ENCODE measurements around the gene UBE4A. TPM values are rescaled to one million over a fixed set of nuclear protein-coding genes. Genes with fewer than 3 reads are reported as not detected.

Gene UBE4A
- total RNA-seq, 1 donor from 2014 or later = 44.0 TPM

- TF ChIP-seq CTCF (IDR thresholded peaks at IDR 0.05; ENCODE audit: partially characterized antibody, unreplicated experiment) = no peak
- no peaks in the 10 kb centered on the region for H3K9me3 Mint-ChIP-seq (ENCODE audit: unreplicated experiment)
- H3K27me3 Mint-ChIP-seq (ENCODE audit: unreplicated experiment) = no peaks in the 10 kb centered on the region
- H3K36me3 Mint-ChIP-seq (ENCODE audit: unreplicated experiment) = no peaks in the 10 kb centered on the region
- no peak overlapping the region for H3K4me3 Mint-ChIP-seq (ENCODE audit: unreplicated experiment)
- DNase-seq = no peak
- no peak overlapping the region for H3K27ac Mint-ChIP-seq (ENCODE audit: unreplicated experiment)
- H3K4me1 Mint-ChIP-seq (ENCODE audit: low read depth, unreplicated experiment) = no peaks in the 10 kb centered on the region
Observed at GRCh38 chr11:118370774-118371173, 11.4 kb downstream of the UBE4A start.

GRCh38 chr11:118373263-118373662 lies 13.9 kb downstream of the UBE4A start:
- no peak for DNase-seq
- no peak for TF ChIP-seq CTCF (IDR thresholded peaks at IDR 0.05; ENCODE audit: partially characterized antibody, unreplicated experiment)
- no peaks in the 10 kb centered on the region for H3K36me3 Mint-ChIP-seq (ENCODE audit: unreplicated experiment)
- H3K27ac Mint-ChIP-seq (ENCODE audit: unreplicated experiment) = no peak overlapping the region
- no peaks in the 10 kb centered on the region for H3K27me3 Mint-ChIP-seq (ENCODE audit: unreplicated experiment)
- no peaks in the 10 kb centered on the region for H3K4me1 Mint-ChIP-seq (ENCODE audit: low read depth, unreplicated experiment)
- no peak overlapping the region for H3K4me3 Mint-ChIP-seq (ENCODE audit: unreplicated experiment)
- H3K9me3 Mint-ChIP-seq (ENCODE audit: unreplicated experiment) = no peaks in the 10 kb centered on the region

- no peaks in the 10 kb centered on the region for H3K27me3 Mint-ChIP-seq (ENCODE audit: unreplicated experiment)
- no peak for DNase-seq
- H3K4me1 Mint-ChIP-seq (ENCODE audit: low read depth, unreplicated experiment) = no peaks in the 10 kb centered on the region
- no peak overlapping the region for H3K27ac Mint-ChIP-seq (ENCODE audit: unreplicated experiment)
- no peaks in the 10 kb centered on the region for H3K9me3 Mint-ChIP-seq (ENCODE audit: unreplicated experiment)
- H3K36me3 Mint-ChIP-seq (ENCODE audit: unreplicated experiment) = no peaks in the 10 kb centered on the region
- H3K4me3 Mint-ChIP-seq (ENCODE audit: unreplicated experiment) = no peak overlapping the region
- no peak for TF ChIP-seq CTCF (IDR thresholded peaks at IDR 0.05; ENCODE audit: partially characterized antibody, unreplicated experiment)
Observed at GRCh38 chr11:118373871-118374270, 14.5 kb downstream of the UBE4A start.

GRCh38 chr11:118374729-118375128 lies 15.3 kb downstream of the UBE4A start:
- no peak overlapping the region for H3K27ac Mint-ChIP-seq (ENCODE audit: unreplicated experiment)
- no peak overlapping the region for H3K4me3 Mint-ChIP-seq (ENCODE audit: unreplicated experiment)
- H3K4me1 Mint-ChIP-seq (ENCODE audit: low read depth, unreplicated experiment) = no peaks in the 10 kb centered on the region
- no peaks in the 10 kb centered on the region for H3K9me3 Mint-ChIP-seq (ENCODE audit: unreplicated experiment)
- DNase-seq = no peak
- no peaks in the 10 kb centered on the region for H3K27me3 Mint-ChIP-seq (ENCODE audit: unreplicated experiment)
- no peak for TF ChIP-seq CTCF (IDR thresholded peaks at IDR 0.05; ENCODE audit: partially characterized antibody, unreplicated experiment)
- no peaks in the 10 kb centered on the region for H3K36me3 Mint-ChIP-seq (ENCODE audit: unreplicated experiment)

GRCh38 chr11:118375978-118376377 lies 16.6 kb downstream of the UBE4A start:
- H3K27me3 Mint-ChIP-seq (ENCODE audit: unreplicated experiment) = no peaks in the 10 kb centered on the region
- no peaks in the 10 kb centered on the region for H3K9me3 Mint-ChIP-seq (ENCODE audit: unreplicated experiment)
- no peaks in the 10 kb centered on the region for H3K36me3 Mint-ChIP-seq (ENCODE audit: unreplicated experiment)
- no peaks in the 10 kb centered on the region for H3K4me1 Mint-ChIP-seq (ENCODE audit: low read depth, unreplicated experiment)
- H3K27ac Mint-ChIP-seq (ENCODE audit: unreplicated experiment) = no peak overlapping the region
- DNase-seq = no peak
- TF ChIP-seq CTCF (IDR thresholded peaks at IDR 0.05; ENCODE audit: partially characterized antibody, unreplicated experiment) = no peak
- H3K4me3 Mint-ChIP-seq (ENCODE audit: unreplicated experiment) = no peak overlapping the region

All from glutamatergic neuron (in vitro differentiated cells).